Measurements from ENCODE around the gene JPH2. TPM values are rescaled to one million over a fixed set of nuclear protein-coding genes. Genes with fewer than 3 reads are reported as not detected.
A peak's percentile ranks its signal among the peaks of the same experiment; 100 is the strongest.

JPH2 gene
- total RNA-seq, 1 donor from 2014 or later: 0.12 TPM

- H3K9me3 Mint-ChIP-seq (ENCODE audit: low read depth): no peaks in the 10 kb centered on the region
Measured at GRCh38 chr20:44222633-44223368, 35.8 kb upstream of the JPH2 start.

GRCh38 chr20:44222027-44222426 is 35.0 kb upstream of the JPH2 start:
- H3K9me3 Mint-ChIP-seq (ENCODE audit: low read depth): no peaks in the 10 kb centered on the region
- no peak overlapping the region for H3K27ac Mint-ChIP-seq
- peaks cover 11% of the 10 kb centered on the region for H3K4me1 Mint-ChIP-seq (ENCODE audit: low read depth)
- no peak for DNase-seq (ENCODE audit: low spot score, unreplicated experiment)
- H3K27me3 Mint-ChIP-seq: no peaks in the 10 kb centered on the region
- no peak overlapping the region for H3K4me3 Mint-ChIP-seq (ENCODE audit: low read depth)
- TF ChIP-seq CTCF (IDR thresholded peaks at IDR 0.05; ENCODE audit: unreplicated experiment): no peak
- H3K36me3 Mint-ChIP-seq (ENCODE audit: insufficient read depth): no peaks in the 10 kb centered on the region

More at GRCh38 chr20:44222633-44223368, 35.8 kb upstream of the JPH2 start:
- Mint-ChIP-seq H3K4me3 (ENCODE audit: low read depth) (no peak overlapping the region), H3K4me1 (ENCODE audit: low read depth) (peaks cover 10% of the 10 kb centered on the region), H3K36me3 (ENCODE audit: insufficient read depth) (no peaks in the 10 kb centered on the region), H3K27ac (no peak overlapping the region), H3K27me3 (no peaks in the 10 kb centered on the region)
- TF ChIP-seq CTCF (IDR thresholded peaks at IDR 0.05; ENCODE audit: unreplicated experiment): peak; percentile 30
- DNase-seq (ENCODE audit: low spot score, unreplicated experiment): no peak

- no peak for TF ChIP-seq CTCF (IDR thresholded peaks at IDR 0.05; ENCODE audit: unreplicated experiment)
- Mint-ChIP-seq H3K27me3 (no peaks in the 10 kb centered on the region), H3K4me3 (ENCODE audit: low read depth) (no peak overlapping the region), H3K9me3 (ENCODE audit: low read depth) (no peaks in the 10 kb centered on the region), H3K4me1 (ENCODE audit: low read depth) (peaks cover 11% of the 10 kb centered on the region), H3K36me3 (ENCODE audit: insufficient read depth) (no peaks in the 10 kb centered on the region), H3K27ac (no peak overlapping the region)
- no peak for DNase-seq (ENCODE audit: low spot score, unreplicated experiment)
Measured at GRCh38 chr20:44221368-44221954, 34.5 kb upstream of the JPH2 start.

- no peak for TF ChIP-seq CTCF (IDR thresholded peaks at IDR 0.05; ENCODE audit: unreplicated experiment)
- Mint-ChIP-seq H3K27me3 (no peaks in the 10 kb centered on the region), H3K36me3 (ENCODE audit: insufficient read depth) (peaks cover 3% of the 10 kb centered on the region), H3K4me1 (ENCODE audit: low read depth) (peaks cover 16% of the 10 kb centered on the region), H3K4me3 (ENCODE audit: low read depth) (no peak overlapping the region), H3K27ac (peak overlapping the region; percentile 80), H3K9me3 (ENCODE audit: low read depth) (no peaks in the 10 kb centered on the region)
- DNase-seq (ENCODE audit: low spot score, unreplicated experiment): no peak
Measured at GRCh38 chr20:44219791-44220190, 32.8 kb upstream of the JPH2 start.

DNA sequence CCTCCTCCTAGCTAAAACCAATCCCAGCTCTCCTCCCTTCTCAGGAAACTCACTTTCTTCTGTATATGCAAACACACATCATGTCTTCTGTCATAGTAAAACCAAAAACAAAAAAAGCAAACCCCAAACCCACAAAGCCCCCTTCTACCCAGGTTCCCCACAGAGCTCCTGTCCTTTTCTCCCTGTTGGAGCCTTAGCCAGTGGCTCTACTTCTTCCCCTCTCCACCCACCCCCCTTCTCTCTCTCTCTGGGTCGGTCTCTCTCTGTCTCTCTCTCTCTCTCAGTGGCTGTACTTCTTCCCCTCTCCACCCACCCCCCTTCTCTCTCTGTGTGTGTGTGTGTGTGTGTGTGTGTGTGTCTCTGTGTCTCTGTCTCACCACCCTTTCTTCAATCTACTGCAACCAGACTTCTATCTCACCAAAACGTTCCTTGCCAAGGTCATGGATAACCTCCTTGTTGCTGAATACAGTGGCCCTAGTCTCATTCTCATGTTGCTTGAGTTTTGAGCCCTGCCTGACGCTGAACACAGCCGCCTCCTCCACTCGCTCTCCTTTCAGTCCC is 32.3 kb upstream of the JPH2 start:
- Mint-ChIP-seq H3K27me3 (no peaks in the 10 kb centered on the region), H3K27ac (peak overlapping the region; percentile 80), H3K9me3 (ENCODE audit: low read depth) (no peaks in the 10 kb centered on the region), H3K4me3 (ENCODE audit: low read depth) (no peak overlapping the region), H3K36me3 (ENCODE audit: insufficient read depth) (peaks cover 3% of the 10 kb centered on the region), H3K4me1 (ENCODE audit: low read depth) (peaks cover 16% of the 10 kb centered on the region)
- no peak for TF ChIP-seq CTCF (IDR thresholded peaks at IDR 0.05; ENCODE audit: unreplicated experiment)
- no peak for DNase-seq (ENCODE audit: low spot score, unreplicated experiment)

All from progenitor cell of endocrine pancreas (in vitro differentiated cells).